ENCODE measurements around the gene COX5B.

DNA sequence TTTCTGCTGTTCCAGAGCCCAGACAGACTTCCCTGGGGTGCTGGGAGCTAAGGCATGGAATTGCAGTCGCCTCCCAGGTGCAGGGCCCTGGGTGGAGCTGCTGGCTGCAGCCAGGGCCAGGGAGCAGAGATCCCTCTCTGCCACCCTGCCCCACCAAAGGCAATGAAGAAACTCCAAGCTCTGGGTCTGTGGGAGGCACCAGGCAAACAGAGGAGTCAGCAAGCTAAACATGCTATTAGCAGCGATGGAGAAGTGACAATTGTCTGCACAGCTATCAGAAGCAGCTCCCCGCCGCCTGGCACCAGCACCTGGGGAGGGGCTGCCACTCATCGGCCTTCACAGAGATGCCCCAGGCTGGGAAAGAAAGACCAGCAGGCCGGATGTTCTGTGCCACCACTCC is 28.0 kb upstream of the COX5B start:
- TF ChIP-seq, protein P1, sequence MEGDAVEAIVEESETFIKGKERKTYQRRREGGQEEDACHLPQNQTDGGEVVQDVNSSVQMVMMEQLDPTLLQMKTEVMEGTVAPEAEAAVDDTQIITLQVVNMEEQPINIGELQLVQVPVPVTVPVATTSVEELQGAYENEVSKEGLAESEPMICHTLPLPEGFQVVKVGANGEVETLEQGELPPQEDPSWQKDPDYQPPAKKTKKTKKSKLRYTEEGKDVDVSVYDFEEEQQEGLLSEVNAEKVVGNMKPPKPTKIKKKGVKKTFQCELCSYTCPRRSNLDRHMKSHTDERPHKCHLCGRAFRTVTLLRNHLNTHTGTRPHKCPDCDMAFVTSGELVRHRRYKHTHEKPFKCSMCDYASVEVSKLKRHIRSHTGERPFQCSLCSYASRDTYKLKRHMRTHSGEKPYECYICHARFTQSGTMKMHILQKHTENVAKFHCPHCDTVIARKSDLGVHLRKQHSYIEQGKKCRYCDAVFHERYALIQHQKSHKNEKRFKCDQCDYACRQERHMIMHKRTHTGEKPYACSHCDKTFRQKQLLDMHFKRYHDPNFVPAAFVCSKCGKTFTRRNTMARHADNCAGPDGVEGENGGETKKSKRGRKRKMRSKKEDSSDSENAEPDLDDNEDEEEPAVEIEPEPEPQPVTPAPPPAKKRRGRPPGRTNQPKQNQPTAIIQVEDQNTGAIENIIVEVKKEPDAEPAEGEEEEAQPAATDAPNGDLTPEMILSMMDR (IDR thresholded peaks at IDR 0.05): no peak
- no peak for TF ChIP-seq ZFX (IDR thresholded peaks at IDR 0.05; ENCODE audit: borderline replicate concordance)

Data from 22Rv1 (cell line).